ENCODE data around the gene MAB21L3.

Gene MAB21L3

DNA sequence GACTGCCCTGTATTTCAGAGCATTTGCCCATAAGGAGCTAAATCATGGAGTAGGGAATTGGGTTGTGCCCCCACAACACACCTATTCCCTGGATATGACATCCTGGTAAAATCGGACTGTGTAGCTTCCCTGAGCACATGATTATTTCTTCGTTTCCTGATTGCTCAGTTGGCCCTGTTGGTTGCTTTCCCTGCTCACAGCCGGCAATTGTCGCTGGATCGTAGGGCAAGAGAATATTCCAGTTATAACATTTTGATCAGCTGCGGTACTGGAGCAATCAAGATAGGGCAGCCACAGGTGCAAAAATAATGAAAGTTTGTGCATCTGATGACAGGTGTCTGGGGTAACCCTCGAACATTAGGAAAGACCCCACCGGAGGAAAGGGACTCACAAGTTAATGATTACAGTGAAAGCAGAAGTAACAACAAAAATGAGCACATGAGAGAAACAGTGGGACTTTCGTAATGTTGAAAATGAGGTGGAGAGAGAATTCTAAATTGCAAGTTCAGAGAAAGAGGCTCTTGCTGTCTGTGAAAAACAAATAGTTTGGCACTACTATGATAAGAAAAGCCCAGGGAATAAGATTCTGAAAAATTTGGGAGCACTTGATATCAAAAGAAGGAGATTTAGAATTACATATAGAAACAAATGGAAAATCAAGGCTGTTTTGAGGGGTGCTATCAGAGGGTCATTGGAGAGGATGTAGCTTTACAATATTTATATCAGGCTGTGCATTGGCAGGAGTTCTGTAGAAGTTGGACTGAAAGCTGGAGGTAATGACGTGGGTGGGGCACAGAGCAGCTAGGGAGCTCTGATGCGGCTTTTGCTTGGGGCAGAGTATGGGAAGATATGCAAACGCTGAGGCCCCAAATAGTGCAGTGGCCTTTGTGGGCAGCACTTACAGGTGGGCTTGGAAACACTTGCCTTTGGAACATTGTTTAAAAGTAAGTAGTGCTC is at the start of gene MAB21L3:
MAB21L3 (plus strand) TSS at position 833 of the 957 bp plus-strand sequence. CDS start 1,217 bp downstream, outside the sequence.
- no peak for DNase-seq

DNA sequence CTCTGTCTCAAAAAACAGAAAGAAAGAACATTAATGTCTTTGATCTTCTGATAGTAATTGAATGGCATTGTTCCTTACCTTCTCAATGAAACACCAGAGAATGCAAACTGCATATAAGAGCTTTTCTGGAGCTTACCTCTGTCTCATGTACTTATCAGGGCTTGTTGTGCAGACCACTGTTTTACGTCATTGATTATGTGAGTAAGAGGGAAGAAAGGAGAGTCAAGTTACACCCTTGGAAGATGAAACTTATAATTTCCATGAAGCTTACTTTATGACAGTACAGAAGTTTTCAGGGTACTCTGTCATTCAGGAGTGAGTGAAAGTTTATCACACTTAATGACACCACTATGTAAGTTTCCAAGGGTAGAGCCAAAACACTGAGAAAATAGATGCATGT is 49.0 kb upstream of the MAB21L3 start:
- DNase-seq, result no peak

DNA sequence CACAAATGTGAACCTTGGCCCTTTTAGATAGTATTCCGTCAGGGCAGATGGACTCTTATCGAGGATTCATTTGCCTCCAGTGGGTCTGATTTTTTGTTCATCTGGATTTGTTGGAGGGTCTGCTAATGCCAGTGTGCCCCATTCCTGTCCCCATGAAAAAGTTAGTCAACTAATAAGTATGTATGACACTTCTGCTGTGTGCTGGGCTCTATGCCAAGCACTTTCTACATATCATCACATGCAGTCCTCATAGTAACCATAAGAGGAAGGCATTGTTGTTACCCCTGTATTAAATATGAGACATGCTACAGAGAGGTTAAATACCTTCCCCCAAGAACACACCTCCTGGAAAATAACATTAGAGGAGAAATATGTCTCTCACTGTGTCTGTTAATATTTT is 46.6 kb upstream of the MAB21L3 start:
- no peak for DNase-seq

DNA sequence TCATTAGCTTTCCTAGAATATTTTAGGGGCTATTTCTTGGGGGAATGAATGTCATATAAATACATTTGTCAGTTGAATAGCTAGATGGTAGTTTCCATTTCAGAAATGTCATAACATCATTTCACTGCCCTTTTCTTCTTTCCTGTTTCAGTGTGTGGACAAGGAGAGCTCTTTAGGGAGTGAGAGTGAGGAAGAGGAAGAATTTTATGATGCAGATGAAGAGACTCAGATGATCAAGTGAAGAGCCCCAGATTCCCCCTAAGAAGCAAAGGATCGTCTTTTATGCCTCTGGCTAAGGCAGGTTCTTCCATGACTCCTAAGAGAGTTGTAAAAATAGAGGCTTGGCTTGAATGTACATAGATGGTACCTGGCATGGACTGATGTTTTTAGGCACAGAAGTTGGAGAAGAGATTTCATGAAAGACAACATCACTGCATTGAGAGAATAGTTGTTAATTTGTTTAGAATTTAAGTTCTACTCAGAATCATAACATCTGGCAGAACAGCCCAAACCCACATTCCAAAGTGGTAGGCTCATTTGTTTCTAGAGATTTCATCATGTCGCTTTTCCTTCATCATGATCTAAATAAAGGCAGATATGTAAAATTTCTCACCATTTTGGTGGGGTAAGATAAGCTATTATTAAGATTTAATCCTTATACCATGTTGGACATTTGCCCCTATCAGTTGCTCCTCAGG is 44.2 kb upstream of the MAB21L3 start:
- DNase-seq, result no peak

DNA sequence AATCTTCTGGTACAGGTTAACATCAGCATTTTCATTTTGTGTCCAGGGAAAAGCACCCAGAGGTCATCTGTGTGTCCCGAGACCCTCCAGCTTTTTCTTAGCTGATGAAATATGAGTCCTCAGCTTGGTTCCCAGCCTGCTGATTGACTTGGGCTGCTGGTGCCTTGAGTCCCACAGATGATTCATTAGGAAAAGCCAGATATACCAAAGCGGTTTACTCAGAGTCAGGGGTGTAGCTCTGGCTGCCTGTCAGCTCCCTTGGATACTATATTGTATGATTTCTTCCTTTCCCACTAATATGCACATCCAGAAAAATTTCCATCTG is 43.7 kb upstream of the MAB21L3 start:
- DNase-seq, result no peak

DNA sequence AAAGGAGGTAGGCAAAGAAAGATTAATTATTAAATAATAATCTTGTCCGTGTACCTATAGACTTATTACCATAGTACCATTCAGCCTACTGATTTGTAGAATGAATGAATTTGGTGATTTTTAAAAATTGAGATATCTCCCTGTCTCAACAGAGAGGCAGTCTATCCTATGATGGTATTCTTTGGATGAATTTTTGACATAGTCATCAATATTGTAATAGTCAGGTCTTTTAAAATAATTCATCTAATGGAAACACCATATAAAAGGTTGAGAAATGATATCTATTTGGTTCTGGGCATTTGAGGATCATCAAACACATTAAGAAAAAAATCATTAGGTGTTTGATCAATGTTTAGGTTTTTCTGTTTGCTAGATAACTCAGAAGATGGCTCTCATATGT is 35.6 kb upstream of the MAB21L3 start:
- DNase-seq, result no peak

DNA sequence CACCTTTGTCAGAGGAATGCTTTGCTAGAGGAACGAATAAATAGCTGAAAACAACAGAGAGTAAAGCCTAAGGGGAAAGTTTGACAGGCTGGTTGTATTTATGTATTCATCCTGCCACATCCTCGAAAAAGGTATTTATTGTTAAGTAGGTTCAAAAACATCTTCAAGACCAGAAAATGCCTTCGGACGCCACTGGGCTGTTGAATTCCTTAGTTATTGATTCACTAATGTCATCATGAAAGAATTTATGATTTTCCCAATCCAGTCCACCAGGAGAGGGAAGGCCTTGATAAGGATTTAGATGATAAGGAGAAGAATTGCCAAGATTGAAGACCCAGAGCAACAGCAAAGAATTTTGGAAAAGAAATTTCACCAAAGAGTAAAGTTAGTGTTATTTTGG is 35.2 kb upstream of the MAB21L3 start:
- no peak for DNase-seq

DNA sequence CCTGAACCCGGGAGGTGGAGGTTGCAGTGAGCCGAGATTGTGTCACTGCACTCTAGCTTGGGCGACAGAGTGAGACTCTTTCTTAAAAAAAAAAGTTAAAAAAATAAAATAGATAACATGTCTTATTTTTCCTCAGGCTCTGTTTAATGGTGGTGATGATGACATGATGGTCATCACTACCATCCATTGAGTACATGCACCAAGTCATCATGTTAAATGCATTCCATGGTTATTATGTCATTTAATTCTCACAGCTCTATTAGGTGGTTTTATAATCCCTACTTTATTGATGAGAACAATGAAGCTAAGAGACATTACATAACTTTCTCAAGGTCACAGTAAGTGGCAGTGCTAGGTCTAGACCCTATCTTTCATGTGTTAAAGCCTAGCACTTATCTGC is 34.4 kb upstream of the MAB21L3 start:
- no peak for DNase-seq

DNA sequence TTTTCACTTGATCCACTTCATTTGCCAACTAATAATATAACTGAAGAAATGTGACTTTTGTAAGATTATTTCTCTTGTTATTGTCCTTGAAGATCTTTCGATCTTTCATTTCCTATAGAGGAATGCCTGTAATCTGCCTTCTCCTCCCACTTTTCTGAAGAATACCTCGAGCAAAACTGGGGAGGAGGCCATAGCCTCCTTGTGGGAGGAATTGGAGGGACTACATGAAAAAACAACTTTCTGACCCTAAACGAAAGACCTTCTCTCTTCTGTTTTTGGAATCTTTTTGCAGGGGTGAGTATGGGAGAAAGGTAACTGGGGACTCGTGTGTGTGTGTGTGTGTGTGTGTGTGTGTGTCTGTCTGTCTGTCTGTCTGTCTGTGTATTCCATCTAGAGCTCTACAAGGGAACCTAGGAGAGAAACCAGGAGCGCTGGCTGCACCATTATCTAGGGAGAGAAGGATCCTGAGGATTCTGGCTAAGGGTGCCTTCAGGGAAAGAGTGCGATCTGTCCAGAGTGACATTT is 32.4 kb upstream of the MAB21L3 start:
- DNase-seq, result no peak

DNA sequence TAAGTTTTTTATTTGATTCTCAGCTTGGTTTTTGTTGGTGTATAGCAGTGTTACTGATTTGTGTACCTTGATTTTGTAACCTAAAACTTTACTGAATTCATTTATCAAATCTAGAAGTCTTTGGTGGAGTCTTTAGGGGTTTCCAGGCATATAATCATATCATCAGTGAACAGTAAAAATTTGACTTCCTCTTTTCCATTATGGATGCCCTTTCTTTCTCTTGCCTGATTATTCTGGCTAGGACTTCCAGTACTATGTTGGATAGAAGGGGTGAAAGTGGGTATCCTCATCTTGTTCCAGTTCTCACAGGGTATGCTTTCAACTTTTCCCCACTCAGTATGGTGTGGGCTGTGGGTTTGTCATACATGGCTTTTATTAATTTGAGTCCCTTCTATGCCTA is 23.6 kb upstream of the MAB21L3 start:
- no peak for DNase-seq

DNA sequence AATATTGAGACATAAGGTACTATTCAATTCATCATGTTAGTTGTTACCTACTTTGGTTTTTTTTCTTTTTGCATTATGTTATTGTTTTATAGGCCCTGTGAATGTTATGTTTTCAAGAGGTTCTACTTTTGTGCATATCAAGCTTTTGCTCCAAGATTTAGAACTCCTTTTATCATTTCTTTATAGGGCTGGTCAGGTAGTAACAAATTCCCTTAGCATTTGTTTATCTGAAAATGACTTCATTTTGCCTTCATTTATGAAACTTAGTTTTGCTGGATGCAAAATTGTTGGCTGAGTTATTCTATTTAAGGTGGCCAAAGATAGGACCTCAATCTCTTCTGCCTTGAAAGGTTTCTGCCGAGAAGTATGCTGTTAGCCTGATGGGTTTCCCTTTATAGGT is 21.3 kb upstream of the MAB21L3 start:
- no peak for DNase-seq

DNA sequence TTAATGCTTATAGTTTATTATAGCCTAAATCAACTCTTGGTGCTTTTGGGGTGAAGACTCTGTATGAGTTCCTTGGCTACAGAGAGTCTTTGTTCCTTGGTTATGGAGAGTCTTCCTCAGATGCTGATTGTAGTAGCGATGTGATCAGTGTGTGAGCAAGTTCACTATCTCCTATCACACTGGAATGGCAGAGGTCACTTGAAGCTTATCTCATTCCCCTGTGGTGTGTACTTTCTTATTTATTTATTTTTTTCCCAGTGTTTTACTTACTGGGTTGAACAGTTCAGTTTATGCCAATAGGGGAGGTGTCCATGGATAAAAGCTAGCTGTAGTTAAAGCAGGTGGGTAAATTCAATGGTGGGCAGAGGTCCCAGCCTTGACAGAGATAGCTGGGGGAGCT is 20.1 kb upstream of the MAB21L3 start:
- no peak for DNase-seq

DNA sequence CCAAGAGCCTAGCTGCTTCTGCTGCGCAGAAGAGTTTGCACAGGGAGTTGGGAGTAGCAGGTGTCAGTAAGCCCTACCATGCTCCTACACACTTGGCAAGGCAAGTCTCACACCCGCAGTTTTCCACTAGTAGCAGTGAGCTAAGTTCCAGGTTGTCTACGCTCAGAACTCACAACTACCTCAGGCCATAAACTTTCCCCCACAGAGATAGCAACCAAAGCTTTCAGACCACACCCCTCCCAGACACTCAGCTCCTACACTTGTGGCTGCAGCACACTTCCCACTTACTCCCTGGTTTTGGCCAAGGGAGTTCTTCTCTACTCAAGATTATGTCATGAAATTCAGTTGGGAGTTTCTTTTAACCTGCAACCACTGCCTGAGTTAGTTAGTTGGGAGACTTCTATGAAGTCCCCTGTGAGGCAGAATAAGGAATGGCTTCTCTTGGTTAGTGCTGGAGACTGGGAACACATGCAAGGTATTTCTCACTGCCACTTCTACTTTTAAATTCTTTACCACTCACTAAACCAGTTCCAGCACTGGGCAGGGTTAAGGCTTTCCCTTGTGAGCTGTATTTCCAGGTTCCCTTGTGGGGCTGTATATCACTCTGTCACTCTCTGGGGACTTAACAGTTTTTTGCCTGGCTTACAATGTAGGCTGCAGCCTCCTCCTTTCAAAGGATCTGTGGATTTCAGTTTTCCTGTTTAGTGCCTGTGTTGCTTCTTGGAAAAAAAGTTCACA is 18.3 kb upstream of the MAB21L3 start:
- DNase-seq, result no peak

DNA sequence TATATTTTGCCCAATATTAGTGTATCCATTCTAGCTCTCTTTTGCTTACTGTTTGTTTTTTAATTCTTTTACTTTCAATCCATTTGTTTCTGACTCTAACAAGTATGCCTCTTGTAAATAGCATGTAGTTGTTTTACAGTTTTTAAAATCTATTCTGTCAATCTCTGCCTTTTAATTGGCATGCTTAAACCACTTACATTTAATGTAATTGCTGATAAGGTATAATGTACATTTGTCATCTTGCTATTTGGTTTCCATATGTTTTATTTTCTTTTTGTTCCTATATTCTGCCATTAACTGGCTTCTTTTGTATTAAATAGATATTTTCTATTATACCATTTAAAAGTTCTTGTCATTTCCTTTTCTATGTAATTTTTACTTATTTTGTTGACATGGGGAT is 16.2 kb upstream of the MAB21L3 start:
- no peak for DNase-seq

DNA sequence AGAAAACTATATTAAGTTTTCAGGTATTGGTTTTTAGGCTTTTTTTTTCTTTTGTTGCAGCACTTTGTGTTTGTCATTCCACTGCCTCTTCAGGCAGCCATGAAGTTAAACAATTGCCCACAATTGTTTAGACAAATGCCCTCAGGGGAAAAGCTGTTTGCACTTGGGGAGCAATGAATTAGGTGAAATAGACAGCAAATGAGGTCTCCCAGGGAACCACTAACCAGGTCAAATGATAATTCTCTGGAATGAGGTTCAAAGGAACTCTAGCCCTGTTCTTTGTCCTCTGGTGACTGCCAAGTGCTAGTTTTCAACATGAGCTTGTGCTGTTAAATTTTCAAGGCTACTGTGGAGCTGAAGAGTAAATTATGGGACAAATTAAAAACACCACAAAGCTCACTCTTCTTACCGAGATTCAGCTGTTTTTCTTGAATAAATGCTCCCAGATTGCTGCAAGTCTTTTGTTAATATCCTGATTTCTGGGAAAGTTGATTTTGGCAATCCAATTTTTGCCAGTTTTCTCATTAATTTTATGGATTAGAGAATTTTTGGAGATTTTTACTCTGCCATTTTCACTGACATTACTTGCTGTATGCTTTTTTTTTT is 15.1 kb upstream of the MAB21L3 start:
- no peak for DNase-seq

DNA sequence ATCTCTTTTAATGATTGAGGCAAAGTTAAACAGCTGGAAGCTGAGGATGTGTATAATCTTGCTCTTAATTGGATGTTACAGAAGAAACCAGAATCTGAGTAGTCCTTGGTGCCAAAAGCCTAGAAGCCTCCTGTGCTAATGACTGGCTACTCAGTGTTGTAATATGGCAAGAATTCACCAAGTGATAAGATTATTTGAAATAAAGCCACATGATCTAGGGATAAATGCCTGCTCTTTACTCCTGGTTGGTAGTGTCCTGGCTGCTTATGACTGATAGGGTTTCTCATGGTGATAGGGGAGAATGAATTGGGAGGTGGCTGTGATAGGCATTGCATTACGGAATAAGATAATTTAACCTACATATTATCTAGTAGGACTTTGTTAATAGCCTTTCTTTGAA is 13.6 kb upstream of the MAB21L3 start:
- DNase-seq, result no peak

DNA sequence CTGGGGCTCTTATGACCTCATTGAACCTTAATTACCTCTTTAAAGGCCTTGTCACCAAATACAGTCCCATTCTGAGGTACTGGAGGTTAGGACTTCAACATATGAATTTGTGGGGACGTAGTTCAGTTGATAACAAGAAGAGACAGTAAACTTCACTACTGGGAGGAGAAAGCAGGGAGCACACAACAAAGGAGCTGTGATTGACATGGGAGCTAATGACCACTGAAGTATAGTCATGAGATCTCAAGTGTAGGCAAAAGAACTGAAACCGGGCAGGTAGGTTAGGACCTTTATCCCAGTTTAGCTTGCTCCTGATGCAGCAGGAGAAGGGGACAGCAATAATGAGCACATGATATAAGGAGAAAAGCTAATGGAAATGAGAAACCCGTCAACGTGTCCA is 11.8 kb upstream of the MAB21L3 start:
- no peak for DNase-seq

DNA sequence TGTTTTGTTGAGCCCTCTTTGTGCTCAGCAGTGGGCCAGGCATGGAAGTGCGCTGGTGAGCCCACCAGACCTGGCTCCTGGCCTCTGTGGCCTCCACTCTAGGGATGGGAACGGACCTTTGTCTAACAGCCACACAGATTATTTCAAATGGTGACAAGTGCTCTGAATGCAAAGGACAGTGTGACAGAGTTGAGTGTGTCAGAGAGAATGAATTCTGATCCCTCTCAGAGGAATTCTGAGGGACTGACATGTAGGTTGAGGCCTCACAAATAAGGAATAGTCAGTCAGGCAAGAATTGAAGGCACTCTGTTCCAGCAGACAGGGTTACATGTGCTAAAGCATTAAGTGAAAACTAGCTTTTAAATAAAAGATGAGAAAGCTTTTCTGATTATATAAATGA is 11.3 kb upstream of the MAB21L3 start:
- no peak for DNase-seq

DNA sequence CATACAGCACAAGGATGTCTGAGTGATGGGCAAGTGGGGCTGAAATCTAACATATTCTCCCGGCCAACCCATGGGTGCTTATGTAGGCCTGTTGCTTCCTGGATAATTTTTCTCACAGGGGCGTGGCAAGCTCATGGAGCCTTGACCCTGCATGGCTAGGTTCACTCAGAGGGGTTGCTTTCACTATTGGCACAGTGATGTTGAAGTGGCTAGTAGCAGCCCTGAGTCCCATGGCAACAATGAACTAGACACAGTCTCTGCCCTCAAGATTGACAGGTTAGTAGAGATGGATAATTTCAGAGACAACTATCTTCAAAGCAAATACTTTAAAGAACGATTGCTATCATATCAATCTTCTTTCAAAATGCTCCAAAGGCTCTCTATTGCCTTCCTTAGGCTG is 6.5 kb upstream of the MAB21L3 start:
- DNase-seq, result no peak

DNA sequence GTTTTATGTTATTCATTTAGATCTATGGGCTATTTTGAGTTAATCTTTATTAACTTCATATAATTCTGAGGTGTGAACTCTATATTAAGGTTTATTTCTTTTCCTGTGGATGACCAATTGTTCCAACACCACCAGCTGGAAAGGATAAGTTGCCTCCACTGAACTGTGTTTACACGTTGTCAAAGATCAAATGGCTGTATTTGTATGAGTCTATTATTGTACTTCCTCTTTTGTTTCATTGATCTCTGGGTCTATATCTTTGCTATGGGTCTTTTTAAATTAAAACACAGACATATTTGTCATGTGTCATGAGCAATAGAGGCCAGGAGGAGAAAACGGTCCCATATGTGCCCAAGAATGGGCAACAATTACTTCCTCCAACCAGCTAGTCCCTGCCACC is 5.2 kb upstream of the MAB21L3 start:
- no peak for DNase-seq

DNA sequence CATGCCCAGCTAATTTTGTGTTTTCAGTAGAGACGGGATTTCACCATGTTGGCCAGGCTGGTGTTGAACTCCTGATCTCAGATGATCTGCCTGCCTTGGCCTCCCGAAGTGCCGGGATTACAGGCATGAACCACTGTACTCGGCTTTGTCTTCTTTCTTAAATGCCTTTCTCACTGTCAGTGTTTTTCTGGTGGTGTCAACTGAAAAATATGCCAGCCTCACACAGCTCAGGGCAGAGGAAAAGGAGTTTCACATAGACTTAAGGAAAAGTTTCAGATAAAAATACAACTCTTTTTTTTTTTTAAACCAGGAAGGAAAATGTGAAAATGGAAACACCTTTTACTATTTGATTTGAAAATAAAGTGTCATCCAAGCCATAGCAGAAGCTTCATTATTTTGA is 4.6 kb upstream of the MAB21L3 start:
- no peak for DNase-seq

DNA sequence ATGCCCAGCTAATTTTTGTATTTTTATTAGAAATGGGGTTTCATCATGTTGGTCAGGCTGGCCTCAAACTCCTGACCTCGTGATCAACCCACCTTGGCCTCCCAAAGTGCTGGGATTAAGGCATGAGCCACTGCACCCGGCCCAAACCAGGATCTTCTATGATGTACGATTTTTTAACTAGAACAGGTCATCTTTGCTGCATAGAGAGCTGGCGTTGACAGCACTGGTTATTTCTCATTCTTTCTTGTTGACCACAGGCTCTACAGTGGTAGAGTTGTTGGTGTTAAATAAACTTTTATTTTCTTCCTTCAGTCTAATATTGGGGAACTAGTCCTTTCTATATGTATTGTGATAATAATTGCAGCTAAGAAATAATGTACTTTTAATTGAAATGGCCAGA is 3.8 kb upstream of the MAB21L3 start:
- DNase-seq, result no peak

DNA sequence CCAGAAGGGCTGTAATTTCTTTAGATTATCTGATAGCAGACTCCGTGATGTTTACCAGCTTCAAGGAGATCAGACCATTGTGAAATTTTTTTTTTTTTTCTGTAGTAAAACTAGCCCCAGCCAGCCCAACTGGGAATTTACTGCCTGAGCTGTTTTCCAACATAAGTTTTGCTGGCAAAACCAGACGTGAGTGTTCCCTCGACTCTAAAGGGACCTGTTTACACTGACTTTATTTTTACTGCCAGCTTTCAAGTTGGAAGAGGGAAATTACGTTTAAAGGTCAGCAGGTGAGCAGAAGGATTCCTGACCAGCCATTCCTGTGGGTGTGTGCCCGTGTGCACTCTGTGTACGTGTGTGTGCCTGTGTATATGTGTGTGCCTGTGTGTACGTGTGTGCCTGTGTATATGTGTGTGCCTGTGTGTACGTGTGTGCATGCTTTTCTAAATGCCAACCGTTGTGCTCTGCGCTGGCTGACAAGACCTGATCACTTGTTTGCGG is 374 bp downstream of the MAB21L3 start:
- DNase-seq, result no peak

All from activated effector memory CD4-positive, alpha-beta T cell treated with Interleukin-2 at 50 U/mL for 16 hours (primary cell).